ENCODE measurements around the gene CPA4.

CPA4 gene

DNA sequence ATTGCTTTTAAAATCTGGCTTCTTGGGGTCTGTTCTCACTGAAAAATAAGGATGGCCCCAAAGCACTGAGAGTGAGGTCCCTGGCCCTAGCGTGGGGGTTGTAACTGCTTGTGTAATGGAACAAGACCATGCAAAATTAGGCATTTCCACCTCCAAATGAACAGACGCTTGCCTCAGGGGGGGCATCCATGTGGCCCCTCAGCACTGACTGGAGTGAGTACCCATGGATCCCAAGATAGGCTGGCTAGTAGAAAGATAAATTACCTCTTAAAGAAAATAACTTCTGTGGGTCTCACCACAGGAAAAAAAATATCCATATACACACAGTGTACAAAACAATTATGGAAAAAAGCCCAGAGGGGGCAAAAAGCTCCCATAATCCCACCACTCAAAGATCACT lies 72.1 kb downstream of the CPA4 start:
- Histone ChIP-seq H3K4me1 (ENCODE audit: control insufficient read depth, insufficient read depth, low read length, unreplicated experiment) (peaks cover 63% of the 10 kb centered on the region), H3K36me3 (ENCODE audit: insufficient read depth, low read length) (no peaks in the 10 kb centered on the region), H3K79me2 (ENCODE audit: control insufficient read depth, insufficient read depth, low read length, unreplicated experiment) (no peaks in the 10 kb centered on the region), H3K27ac (ENCODE audit: low read depth, low read length) (no peak overlapping the region), H3K4me3 (ENCODE audit: low read depth, low read length) (no peak overlapping the region), H3K27me3 (ENCODE audit: insufficient read depth, low read length) (no peaks in the 10 kb centered on the region), H2AFZ (ENCODE audit: low read length, unreplicated experiment) (no peak overlapping the region)

DNA sequence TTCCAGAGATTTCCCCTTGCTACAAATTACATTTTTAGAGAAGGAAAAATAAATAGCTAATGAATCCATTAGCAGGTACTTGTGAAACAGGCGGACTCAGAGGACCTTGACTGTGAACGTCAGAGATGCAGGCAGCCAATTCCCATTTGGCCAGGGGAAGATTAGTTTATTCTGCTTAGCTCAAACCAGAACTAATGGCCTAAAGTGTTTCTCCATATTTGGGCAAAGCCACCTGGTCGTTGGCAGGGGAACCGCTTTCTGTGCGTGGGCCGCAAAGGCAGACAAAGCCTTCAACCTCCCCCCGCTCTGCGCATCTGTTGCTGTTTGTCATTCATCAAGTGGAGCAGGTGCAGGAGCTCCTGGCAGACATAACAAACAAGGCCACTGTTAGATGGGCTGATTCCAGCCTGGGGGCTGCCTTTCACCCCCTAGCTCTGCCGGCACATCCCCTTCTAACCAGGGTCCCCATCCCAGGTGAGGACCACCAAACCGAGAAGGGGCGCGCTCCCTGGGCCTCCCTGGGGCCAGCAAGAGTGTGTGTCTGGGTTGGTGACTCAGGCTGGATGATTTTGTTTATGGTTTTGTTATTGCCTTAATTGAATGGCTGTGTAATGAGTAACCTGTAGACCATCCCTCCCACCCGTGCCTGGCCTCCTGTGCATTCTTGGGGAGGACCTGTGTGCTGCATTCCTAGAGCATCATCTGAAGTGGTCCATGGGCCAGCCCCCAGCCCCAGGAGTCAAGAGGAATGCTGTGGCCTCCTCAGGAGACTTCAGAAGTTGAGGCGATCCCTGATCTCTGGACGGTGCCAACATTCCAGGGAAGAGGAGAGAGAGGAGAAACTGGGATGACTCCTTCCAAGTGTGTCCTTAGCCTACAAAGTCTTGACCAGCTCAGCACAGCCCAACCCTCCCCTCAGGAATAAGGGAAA lies 72.8 kb downstream of the CPA4 start:
- Histone ChIP-seq H3K79me2 (ENCODE audit: control insufficient read depth, insufficient read depth, low read length, unreplicated experiment) (no peaks in the 10 kb centered on the region), H3K4me3 (ENCODE audit: low read depth, low read length) (no peak overlapping the region), H3K27me3 (ENCODE audit: insufficient read depth, low read length) (no peaks in the 10 kb centered on the region), H3K27ac (ENCODE audit: low read depth, low read length) (no peak overlapping the region), H3K36me3 (ENCODE audit: insufficient read depth, low read length) (no peaks in the 10 kb centered on the region), H3K4me1 (ENCODE audit: control insufficient read depth, insufficient read depth, low read length, unreplicated experiment) (peaks cover 70% of the 10 kb centered on the region), H2AFZ (ENCODE audit: low read length, unreplicated experiment) (no peak overlapping the region)

DNA sequence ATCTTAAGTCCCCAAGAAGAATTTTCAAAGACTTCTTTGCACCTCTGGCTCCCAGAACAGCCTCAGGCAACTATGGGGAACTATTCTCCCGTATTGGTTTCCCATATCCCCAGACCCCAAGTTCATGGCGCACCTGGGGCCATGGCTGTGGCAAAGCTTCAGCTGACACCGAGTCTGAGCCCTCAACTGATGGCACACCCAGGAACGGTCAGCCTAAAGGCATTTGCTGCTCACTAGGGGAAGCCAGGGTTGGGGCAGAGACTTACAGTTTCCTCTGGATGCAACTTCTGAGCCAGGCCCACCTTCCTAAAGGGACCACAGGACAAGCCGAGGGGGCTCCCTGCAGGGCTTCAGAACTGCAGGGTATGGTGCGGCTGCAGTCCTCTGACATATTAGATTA lies 73.6 kb downstream of the CPA4 start:
- no peak overlapping the region for H3K4me3 ChIP-seq (ENCODE audit: low read depth, low read length)
- no peaks in the 10 kb centered on the region for H3K36me3 ChIP-seq (ENCODE audit: insufficient read depth, low read length)
- no peaks in the 10 kb centered on the region for H3K27me3 ChIP-seq (ENCODE audit: insufficient read depth, low read length)
- H3K4me1 ChIP-seq (ENCODE audit: control insufficient read depth, insufficient read depth, low read length, unreplicated experiment): peaks cover 77% of the 10 kb centered on the region
- H2AFZ ChIP-seq (ENCODE audit: low read length, unreplicated experiment): no peak overlapping the region
- H3K27ac ChIP-seq (ENCODE audit: low read depth, low read length): no peak overlapping the region
- H3K79me2 ChIP-seq (ENCODE audit: control insufficient read depth, insufficient read depth, low read length, unreplicated experiment): no peaks in the 10 kb centered on the region

DNA sequence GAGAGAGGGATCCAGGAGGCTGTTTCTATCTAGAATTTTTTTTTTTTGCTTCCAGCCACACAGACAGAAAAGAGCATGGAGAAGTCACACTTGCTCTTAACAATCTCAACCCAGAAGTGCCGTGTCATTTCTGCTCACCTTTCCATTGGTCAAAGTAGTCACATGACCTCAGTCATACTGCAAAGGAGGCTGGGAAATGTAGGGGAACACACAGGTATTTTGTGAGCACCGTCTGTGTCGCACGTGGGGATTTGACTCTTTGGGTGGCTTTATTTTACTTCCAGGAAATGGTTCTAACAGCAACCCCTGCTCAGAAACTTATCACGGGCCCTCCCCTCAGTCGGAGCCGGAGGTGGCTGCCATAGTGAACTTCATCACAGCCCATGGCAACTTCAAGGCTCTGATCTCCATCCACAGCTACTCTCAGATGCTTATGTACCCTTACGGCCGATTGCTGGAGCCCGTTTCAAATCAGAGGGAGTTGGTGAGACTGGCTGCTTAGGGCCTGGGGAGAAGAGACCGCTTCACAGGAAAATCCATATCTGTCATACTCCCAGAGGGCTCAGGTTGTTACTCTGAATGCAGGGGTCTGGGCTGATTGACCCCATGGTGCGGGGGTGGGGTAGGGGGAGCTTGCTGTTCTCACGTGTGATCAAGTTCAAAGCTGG lies 74.3 kb downstream of the CPA4 start:
- H3K4me3 ChIP-seq (ENCODE audit: low read depth, low read length): no peak overlapping the region
- H3K79me2 ChIP-seq (ENCODE audit: control insufficient read depth, insufficient read depth, low read length, unreplicated experiment): no peaks in the 10 kb centered on the region
- H3K36me3 ChIP-seq (ENCODE audit: insufficient read depth, low read length): no peaks in the 10 kb centered on the region
- H3K4me1 ChIP-seq (ENCODE audit: control insufficient read depth, insufficient read depth, low read length, unreplicated experiment): peaks cover 81% of the 10 kb centered on the region
- no peaks in the 10 kb centered on the region for H3K27me3 ChIP-seq (ENCODE audit: insufficient read depth, low read length)
- no peak overlapping the region for H2AFZ ChIP-seq (ENCODE audit: low read length, unreplicated experiment)
- no peak overlapping the region for H3K27ac ChIP-seq (ENCODE audit: low read depth, low read length)

DNA sequence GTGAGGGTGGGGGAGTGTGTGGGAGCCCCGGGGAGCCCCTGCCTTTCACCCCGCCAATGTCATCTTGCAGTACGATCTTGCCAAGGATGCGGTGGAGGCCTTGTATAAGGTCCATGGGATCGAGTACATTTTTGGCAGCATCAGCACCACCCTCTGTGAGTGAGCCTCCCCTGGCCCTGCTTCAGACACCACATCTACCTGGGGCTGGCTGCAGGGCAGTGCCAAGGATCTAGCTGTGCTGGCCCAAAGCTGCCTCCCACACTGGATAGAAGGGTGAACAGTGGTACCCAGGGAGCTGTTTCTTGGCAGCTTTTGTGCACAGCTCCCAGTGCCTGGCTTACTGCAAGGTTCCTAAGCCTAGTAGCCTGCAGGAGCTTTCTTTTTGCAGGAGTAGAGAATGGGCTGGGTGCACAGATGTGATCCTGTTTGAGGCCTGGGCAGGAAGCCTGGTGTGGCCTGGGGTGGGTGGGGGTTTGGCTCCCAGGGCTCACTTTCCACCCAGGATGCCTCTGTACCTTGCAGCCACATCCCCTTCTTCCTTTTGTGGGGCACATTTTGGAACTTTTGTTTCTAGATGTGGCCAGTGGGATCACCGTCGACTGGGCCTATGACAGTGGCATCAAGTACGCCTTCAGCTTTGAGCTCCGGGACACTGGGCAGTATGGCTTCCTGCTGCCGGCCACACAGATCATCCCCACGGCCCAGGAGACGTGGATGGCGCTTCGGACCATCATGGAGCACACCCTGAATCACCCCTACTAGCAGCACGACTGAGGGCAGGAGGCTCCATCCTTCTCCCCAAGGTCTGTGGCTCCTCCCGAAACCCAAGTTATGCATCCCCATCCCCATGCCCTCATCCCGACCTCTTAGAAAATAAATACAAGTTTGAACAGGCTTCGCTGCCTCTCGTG lies 75.1 kb downstream of the CPA4 start:
- Histone ChIP-seq H3K27ac (ENCODE audit: low read depth, low read length) (no peak overlapping the region), H3K4me1 (ENCODE audit: control insufficient read depth, insufficient read depth, low read length, unreplicated experiment) (peaks cover 85% of the 10 kb centered on the region)

DNA sequence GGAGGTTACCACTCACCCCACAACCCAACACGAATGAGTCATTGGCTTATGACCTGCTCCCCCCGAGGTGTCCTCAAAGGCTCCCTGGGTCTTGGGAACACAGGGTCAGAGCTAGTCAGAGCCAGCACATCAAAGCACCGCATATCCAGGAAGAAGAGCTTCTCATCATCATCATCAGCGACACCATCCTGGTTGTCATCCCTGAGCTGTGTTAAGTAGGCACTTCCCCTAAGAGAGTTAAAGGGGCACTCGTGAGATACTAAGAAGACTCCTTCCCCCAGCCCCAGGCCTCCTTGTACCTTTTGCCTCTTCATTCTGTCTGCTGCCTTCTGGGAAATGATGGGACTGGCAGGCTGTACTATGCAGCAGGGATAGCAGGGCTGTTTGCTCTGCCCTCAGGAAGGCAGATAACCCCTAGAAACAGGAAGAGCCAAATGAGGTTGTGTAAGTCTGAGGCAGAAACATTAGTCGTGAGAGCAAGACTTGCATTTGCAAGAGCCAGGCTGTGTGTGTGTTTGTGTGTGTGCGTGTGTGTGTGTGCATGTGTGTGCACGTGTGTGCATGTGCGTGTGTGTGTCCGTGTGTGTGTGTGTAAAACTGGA lies 76.2 kb downstream of the CPA4 start:
- Histone ChIP-seq H3K4me1 (ENCODE audit: control insufficient read depth, insufficient read depth, low read length, unreplicated experiment) (peaks cover 85% of the 10 kb centered on the region), H2AFZ (ENCODE audit: low read length, unreplicated experiment) (peak overlapping the region; percentile 75), H3K27me3 (ENCODE audit: insufficient read depth, low read length) (no peaks in the 10 kb centered on the region), H3K79me2 (ENCODE audit: control insufficient read depth, insufficient read depth, low read length, unreplicated experiment) (no peaks in the 10 kb centered on the region), H3K4me3 (ENCODE audit: low read depth, low read length) (no peak overlapping the region), H3K36me3 (ENCODE audit: insufficient read depth, low read length) (no peaks in the 10 kb centered on the region), H3K27ac (ENCODE audit: low read depth, low read length) (peak overlapping the region; percentile 62)

More for the DNA sequence above, 75.1 kb downstream of the CPA4 start:
- H3K4me3 ChIP-seq (ENCODE audit: low read depth, low read length): no peak overlapping the region
- H3K27me3 ChIP-seq (ENCODE audit: insufficient read depth, low read length): no peaks in the 10 kb centered on the region
- H2AFZ ChIP-seq (ENCODE audit: low read length, unreplicated experiment): no peak overlapping the region
- H3K79me2 ChIP-seq (ENCODE audit: control insufficient read depth, insufficient read depth, low read length, unreplicated experiment): no peaks in the 10 kb centered on the region
- H3K36me3 ChIP-seq (ENCODE audit: insufficient read depth, low read length): no peaks in the 10 kb centered on the region

DNA sequence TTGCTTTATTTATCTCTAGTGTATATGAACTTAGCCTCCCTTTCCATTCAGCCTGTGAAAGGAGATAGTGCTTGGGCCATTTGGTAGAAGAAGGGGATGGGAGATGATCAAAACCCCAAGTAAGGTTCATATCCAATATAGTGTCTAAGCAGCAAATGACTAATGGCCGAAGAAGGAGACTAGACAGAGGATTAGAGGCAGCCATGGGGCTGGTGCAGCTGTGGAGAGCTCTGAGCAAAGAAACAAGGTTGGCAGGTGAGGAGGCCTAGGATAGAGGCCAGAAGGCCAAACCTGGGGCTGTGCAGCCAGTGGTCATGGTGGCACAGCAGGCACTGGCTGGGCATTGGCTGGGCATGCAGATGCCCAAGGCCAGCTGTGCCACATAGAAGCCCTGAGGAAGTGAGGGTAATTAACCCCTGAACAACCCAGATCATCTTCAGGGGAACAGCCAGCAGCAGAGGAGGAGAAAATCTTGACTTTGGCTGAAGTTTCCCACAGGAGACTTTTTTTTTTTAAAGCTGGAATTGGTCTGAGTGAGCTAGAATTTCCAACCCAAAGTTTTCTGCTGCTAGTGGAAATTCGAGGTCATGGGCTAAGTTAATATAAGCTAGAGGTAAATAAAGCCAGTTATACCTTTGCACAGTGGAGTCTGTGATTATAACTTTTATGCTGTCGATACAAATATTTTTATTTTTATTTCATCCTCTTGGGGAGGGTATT lies 77.0 kb downstream of the CPA4 start:
- H3K4me1 ChIP-seq (ENCODE audit: control insufficient read depth, insufficient read depth, low read length, unreplicated experiment): peaks cover 78% of the 10 kb centered on the region
- no peak overlapping the region for H3K4me3 ChIP-seq (ENCODE audit: low read depth, low read length)
- H3K79me2 ChIP-seq (ENCODE audit: control insufficient read depth, insufficient read depth, low read length, unreplicated experiment): no peaks in the 10 kb centered on the region
- H2AFZ ChIP-seq (ENCODE audit: low read length, unreplicated experiment): no peak overlapping the region
- no peaks in the 10 kb centered on the region for H3K36me3 ChIP-seq (ENCODE audit: insufficient read depth, low read length)
- peak overlapping the region; percentile 62 for H3K27ac ChIP-seq (ENCODE audit: low read depth, low read length)
- H3K27me3 ChIP-seq (ENCODE audit: insufficient read depth, low read length): no peaks in the 10 kb centered on the region

DNA sequence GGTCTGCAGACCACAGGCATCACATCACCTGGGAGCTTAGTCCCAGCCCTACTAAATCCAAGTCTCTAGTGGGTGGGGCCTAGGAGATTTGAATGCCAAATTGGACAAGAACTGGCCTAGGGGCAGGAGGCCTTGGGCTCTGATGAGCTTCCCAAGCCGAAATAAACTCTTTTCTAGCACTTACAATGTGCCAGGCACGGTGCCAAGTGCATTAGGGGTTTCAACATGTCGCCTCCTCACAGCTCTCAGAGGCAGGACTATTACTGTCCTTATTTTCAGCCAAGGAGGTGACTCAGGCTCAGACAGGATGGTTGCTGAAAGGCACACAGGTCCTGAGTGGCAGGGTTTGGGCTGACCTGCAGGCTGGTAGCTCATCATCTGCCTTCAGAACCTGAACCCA lies 78.1 kb downstream of the CPA4 start:
- Histone ChIP-seq H3K36me3 (ENCODE audit: insufficient read depth, low read length) (no peaks in the 10 kb centered on the region), H3K4me3 (ENCODE audit: low read depth, low read length) (no peak overlapping the region), H2AFZ (ENCODE audit: low read length, unreplicated experiment) (peak overlapping the region; percentile 1), H3K4me1 (ENCODE audit: control insufficient read depth, insufficient read depth, low read length, unreplicated experiment) (peaks cover 69% of the 10 kb centered on the region), H3K27ac (ENCODE audit: low read depth, low read length) (no peak overlapping the region), H3K27me3 (ENCODE audit: insufficient read depth, low read length) (no peaks in the 10 kb centered on the region), H3K79me2 (ENCODE audit: control insufficient read depth, insufficient read depth, low read length, unreplicated experiment) (no peaks in the 10 kb centered on the region)

DNA sequence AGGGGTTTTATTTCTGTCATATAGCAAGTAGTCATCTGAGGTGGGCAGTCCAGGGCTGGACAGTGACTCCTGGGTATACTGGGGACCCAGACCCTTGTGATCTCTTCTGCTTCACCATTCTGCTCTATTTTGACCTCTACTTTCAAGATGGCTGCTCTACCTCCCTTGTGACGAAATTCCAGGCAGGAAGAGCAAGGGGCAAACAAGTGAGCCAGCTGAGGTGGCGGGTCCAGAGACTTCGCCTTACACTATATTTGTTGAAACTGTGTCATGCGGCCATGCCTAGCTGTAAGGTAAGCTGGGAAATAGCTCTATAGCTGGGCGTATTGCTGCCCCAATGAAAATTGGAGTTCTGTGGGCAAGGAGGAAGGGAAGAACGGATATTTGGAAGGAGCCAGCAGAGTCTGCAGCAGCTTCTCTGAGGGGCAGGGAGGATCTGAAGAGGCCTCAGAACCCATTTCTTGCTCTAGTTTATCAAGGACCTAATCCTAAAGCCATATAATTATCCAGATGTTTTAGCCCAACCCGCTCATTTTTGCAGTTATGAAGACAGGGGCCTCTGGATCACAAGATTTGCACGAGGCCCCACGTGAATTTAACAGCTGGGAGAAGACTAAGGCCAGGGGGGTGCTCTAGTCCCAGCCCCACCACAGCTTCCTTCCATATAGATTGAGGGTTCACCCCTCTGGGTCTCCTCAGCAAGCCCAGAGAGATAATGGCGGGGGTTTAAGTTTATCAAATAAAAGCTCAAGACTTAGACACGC lies 79.6 kb downstream of the CPA4 start:
- Histone ChIP-seq H3K4me3 (ENCODE audit: low read depth, low read length) (peak overlapping the region; percentile 22; the same call in 1 of the 2 replicates), H3K27ac (ENCODE audit: low read depth, low read length) (peak overlapping the region; percentile 87)

More for the DNA sequence above, 79.6 kb downstream of the CPA4 start:
- Histone ChIP-seq H3K36me3 (ENCODE audit: insufficient read depth, low read length) (no peaks in the 10 kb centered on the region), H3K4me1 (ENCODE audit: control insufficient read depth, insufficient read depth, low read length, unreplicated experiment) (peaks cover 57% of the 10 kb centered on the region), H3K79me2 (ENCODE audit: control insufficient read depth, insufficient read depth, low read length, unreplicated experiment) (no peaks in the 10 kb centered on the region), H3K27me3 (ENCODE audit: insufficient read depth, low read length) (no peaks in the 10 kb centered on the region), H2AFZ (ENCODE audit: low read length, unreplicated experiment) (peak overlapping the region; percentile 35)
